Fibroblast of mammary gland (primary cell): ENCODE data around the gene FHAD1.
A peak's percentile ranks its signal among the peaks of the same experiment; 100 is the strongest.

Experiments used
- DNase-seq: peaks from one replicate; pipeline ENCODE4 v3.0.0-alpha.2; 2010; ENCODE audit warnings: low read depth
- H3K4me3 ChIP-seq: 2 replicates; pipeline ENCODE4 v1.5.1; 2011; ENCODE audit warnings: low read depth, mild to moderate bottlenecking, low read length, moderate library complexity; ENCODE audit not compliant: control insufficient read depth
- TF ChIP-seq, protein P1 (sequence below): conservative IDR thresholded peaks from 2 replicates; pipeline ENCODE4 v1.5.1; 2011; ENCODE audit warnings: low read depth, low read length, inconsistent platforms; ENCODE audit not compliant: control insufficient read depth, insufficient read depth

Gene FHAD1

DNA sequence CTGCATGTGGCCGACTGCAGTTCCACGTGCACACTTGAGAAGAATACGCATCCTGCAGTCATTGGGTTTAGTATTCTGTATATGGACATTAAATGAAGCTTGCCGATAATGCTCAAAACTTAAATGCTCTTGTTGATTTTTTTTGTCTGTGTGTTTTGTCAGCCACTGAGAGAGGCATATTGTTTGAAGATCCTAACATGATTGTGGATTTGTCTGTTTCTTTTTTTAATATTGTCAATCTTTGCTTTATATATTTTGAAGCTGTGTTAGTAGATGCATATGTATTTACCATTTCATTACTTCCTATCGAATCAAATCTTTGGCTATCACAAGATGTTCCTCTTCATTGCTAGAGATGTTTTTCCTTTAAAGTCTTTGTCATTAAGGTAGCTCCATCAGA is 73.2 kb downstream of the FHAD1 start:
- TF ChIP-seq, protein P1, sequence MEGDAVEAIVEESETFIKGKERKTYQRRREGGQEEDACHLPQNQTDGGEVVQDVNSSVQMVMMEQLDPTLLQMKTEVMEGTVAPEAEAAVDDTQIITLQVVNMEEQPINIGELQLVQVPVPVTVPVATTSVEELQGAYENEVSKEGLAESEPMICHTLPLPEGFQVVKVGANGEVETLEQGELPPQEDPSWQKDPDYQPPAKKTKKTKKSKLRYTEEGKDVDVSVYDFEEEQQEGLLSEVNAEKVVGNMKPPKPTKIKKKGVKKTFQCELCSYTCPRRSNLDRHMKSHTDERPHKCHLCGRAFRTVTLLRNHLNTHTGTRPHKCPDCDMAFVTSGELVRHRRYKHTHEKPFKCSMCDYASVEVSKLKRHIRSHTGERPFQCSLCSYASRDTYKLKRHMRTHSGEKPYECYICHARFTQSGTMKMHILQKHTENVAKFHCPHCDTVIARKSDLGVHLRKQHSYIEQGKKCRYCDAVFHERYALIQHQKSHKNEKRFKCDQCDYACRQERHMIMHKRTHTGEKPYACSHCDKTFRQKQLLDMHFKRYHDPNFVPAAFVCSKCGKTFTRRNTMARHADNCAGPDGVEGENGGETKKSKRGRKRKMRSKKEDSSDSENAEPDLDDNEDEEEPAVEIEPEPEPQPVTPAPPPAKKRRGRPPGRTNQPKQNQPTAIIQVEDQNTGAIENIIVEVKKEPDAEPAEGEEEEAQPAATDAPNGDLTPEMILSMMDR, result no peak

DNA sequence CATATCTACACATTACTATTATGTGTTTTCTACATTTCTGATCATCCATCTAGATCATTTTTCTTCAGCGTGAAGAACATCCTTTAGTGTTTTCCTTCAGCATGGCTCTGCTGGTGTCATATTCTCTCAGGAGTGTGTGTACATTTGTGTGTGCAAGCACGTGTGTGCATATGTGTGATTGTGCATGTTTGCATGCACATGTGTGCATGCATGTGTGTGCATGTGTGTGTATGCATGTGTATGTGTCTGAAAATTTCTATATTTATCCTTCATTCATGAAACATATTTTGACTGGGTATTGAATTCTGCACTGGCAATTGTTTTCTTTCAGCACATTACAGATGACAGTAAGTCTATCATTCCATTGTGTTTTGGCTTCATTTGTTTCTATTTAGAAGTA is 74.6 kb downstream of the FHAD1 start:
- no peak overlapping the region for H3K4me3 ChIP-seq
- TF ChIP-seq, protein P1, result no peak
- no peak for DNase-seq

More for the DNA sequence above, 73.2 kb downstream of the FHAD1 start:
- no peak overlapping the region for H3K4me3 ChIP-seq
- DNase-seq, result no peak

DNA sequence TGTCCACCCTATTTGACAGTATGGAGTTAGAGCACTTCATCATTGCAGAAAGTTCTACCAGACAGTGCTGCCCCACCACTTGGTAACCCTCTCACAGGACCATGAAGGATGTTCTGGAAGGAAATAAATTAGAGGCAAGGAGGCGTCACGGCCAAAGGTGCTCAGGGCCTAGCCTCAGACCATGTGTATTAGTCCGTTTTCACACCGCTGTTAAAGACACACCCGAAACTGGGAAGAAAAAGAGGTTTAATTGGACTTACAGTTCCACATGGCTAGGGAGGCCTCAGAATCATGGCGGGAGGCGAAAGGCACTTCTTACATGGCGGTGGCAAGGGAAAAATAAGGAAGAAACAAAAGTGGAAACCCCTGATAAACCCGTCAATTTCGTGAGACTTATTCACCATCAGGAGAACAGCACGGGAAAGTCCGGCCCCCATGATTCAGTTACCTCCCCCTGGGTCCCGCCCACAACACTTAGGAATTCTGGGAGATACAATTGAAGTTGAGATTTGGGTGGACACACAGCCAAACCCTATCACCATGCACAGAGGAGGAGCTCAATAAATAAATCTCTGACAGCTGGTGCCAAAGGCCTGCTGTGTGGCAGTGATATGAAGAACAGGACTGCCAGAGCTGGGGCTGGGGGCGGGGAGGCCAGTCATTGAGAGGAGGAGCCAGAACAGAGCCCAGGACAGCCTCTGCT is 75.8 kb downstream of the FHAD1 start:
- TF ChIP-seq, protein P1, result no peak
- no peak overlapping the region for H3K4me3 ChIP-seq
- no peak for DNase-seq

DNA sequence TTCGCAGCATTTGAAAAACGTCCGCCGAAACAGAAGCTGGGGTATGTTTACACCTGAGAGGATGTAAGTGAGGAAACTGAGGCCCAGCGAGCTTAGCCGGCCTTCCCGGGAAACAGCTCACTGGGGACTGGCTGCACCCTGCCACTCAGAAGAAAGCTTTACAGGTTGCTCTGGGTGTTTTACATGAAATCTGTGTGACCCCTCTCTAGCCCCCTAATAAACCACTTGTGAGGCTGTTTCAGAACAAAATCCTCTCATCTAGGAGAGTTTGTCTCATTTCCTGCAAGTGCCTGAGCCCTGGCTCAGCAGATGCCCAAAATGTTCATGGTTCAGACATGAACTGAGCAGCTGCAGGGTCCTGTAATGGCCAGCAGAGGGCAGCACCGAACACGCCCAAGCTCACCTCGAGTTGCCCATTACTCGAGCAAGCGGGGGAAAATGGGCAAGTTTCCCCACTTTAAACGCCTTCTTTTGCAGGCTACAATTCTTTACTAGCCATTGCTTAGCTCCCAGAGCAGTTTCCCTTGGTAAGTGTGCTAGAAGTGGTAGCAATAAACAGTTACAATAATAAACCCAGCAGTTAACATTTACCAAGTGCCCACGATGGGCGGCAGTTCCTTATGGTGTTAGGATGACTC is 76.4 kb downstream of the FHAD1 start:
- H3K4me3 ChIP-seq, result no peak overlapping the region
- peak; percentile 81 for DNase-seq
- TF ChIP-seq, protein P1, result peak; percentile 98

DNA sequence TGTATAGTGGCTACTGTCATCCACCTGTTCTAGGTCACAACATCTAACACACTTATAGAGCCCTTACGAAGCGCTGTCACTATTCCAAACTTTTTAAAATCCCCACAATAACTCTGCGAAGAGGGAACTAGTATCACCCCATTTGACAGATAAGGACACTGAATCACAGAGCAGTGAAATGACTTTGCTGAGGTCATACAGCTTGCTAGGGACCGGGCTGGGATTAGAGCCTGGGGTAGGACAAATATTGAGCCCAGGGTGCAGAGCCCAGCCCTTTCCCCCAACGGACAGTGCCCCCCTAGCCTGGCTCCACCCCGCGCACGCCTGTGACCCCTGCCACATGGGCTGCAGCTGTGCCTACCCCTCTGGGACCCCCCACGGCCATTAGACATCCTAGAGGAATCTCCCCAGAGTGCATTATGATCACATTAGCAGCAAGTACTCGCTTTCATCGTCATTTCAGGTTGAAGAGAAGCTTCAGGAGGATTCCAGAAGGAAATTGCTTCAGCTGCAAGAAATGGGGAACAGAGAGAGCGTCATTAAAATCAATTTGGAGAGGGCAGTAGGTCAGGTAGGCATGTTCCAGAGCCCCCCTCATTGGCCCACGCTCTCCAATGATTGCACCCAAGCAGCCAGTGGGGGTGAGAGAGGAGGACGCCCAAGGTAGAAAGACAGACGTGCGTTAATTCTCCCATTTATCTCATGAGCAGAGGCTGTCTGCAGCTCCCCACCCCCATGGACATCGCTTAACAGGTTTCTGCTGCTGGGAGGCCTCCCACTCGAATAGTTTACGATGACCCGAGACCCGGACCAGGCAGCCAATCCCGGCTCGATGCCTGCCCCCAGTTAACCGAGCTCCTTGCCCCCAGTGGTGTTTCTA is 77.2 kb downstream of the FHAD1 start:
- TF ChIP-seq, protein P1, result no peak
- H3K4me3 ChIP-seq, result no peak overlapping the region
- DNase-seq, result peak; percentile 53

DNA sequence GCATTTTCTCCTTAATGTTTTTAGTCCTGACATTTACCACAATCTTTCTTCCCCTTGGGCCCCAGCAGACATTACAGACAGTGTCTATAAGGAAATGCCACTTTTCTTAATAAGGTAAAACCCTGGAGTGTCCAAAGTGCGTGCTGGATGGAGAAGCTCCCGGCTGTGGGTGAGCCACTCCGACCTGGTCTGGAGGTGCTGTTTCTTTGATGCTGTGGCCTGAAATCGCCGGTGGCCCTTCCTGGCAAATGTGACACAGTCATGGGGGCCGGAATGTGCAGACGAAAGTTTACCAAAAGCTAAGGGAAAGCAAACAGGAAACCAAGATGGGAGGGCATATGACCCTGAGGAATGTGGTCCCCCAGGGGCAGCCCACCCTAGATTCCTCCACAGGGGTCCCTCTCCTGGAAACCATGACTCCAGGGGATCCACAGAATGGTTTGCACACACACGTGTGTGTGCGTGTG is 77.9 kb downstream of the FHAD1 start:
- H3K4me3 ChIP-seq, result no peak overlapping the region
- TF ChIP-seq, protein P1, result no peak

More for the DNA sequence above, 77.9 kb downstream of the FHAD1 start:
- DNase-seq, result no peak
